SK-N-MC (cell line): ENCODE results near the gene COL16A1.

Experiments
- EZH2 ChIP-seq: fragments of 200-600 bp; sonication (generic); IDR thresholded peaks from one replicate; pipeline ENCODE4 v1.6.1; 2017; ENCODE audit warnings: antibody characterized with exemption
- FOXP2 ChIP-seq: optimal IDR thresholded peaks from 2 replicates; pipeline ENCODE3; 2011; ENCODE audit warnings: mild to moderate bottlenecking, moderate library complexity; ENCODE audit not compliant: insufficient read depth; ENCODE audit errors: extremely low read length, control extremely low read depth
- POLR2AphosphoS5 ChIP-seq: IDR thresholded peaks from 2 replicates; pipeline ENCODE4 v1.6.1; 2012; ENCODE audit warnings: mild to moderate bottlenecking, low read depth, low read length, borderline replicate concordance

DNA sequence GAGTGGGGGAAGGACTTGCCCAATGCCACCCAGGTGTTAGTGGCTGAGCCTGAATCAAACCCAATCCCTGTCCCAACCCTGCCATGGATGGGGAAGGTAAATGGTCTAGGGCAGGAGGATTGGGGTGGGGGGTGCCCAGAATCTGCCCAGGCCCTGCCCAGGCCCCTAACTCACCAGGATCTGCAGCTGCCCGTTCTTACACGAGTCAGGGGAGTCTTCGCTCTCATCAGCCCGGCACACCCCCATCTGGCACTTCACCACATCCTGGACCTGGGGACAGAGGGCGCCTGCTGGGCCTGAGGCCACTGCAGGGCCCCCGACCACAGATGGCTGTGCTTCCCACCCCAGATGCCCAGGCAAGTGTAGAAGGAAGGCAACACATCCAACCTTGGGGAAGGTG lies 28.5 kb upstream of the COL16A1 start:
- TF ChIP-seq POLR2AphosphoS5 (no peak), EZH2 (no peak), FOXP2 (no peak)
